ENCODE results near the gene ARPP19.
"Not testable (repeated sequence)": the region's sequence is repeated elsewhere in the genome, so short reads cannot be mapped to it uniquely, and the experiment has no call there.

ARPP19 gene

GRCh38 chr15:52559575-52559974 lies 9.3 kb downstream of the ARPP19 start:
- no peak for TF ChIP-seq CTCF (IDR thresholded peaks at IDR 0.05; ENCODE audit: control insufficient read depth, extremely low read depth, insufficient read depth)
- no peak overlapping the region for H3K4me3 ChIP-seq (ENCODE audit: low read depth, low read length)
- no peak for DNase-seq (ENCODE audit: low read depth)

- no peak for DNase-seq (ENCODE audit: low read depth)
- no peak for TF ChIP-seq CTCF (IDR thresholded peaks at IDR 0.05; ENCODE audit: control insufficient read depth, extremely low read depth, insufficient read depth)
- H3K4me3 ChIP-seq (ENCODE audit: low read depth, low read length) = no peak overlapping the region
Measured at GRCh38 chr15:52559022-52559421, 9.8 kb downstream of the ARPP19 start.

GRCh38 chr15:52558196-52558595 lies 10.6 kb downstream of the ARPP19 start:
- no peak overlapping the region for H3K4me3 ChIP-seq (ENCODE audit: low read depth, low read length)
- TF ChIP-seq CTCF (IDR thresholded peaks at IDR 0.05; ENCODE audit: control insufficient read depth, extremely low read depth, insufficient read depth) = no peak
- DNase-seq (ENCODE audit: low read depth) = no peak

GRCh38 chr15:52557274-52557641 lies 11.6 kb downstream of the ARPP19 start:
- no peak for TF ChIP-seq CTCF (IDR thresholded peaks at IDR 0.05; ENCODE audit: control insufficient read depth, extremely low read depth, insufficient read depth)
- H3K4me3 ChIP-seq (ENCODE audit: low read depth, low read length) = no peak overlapping the region
- no peak for DNase-seq (ENCODE audit: low read depth)

GRCh38 chr15:52556524-52557273 lies 12.1 kb downstream of the ARPP19 start:
- DNase-seq (ENCODE audit: low read depth) = no peak

GRCh38 chr15:52552303-52552702 lies 16.5 kb downstream of the ARPP19 start:
- DNase-seq (ENCODE audit: low read depth) = no peak
- no peak for TF ChIP-seq CTCF (IDR thresholded peaks at IDR 0.05; ENCODE audit: control insufficient read depth, extremely low read depth, insufficient read depth)
- H3K4me3 ChIP-seq (ENCODE audit: low read depth, low read length) = no peak overlapping the region

More at GRCh38 chr15:52556524-52557273, 12.1 kb downstream of the ARPP19 start:
- no peak overlapping the region for H3K4me3 ChIP-seq (ENCODE audit: low read depth, low read length)
- no peak for TF ChIP-seq CTCF (IDR thresholded peaks at IDR 0.05; ENCODE audit: control insufficient read depth, extremely low read depth, insufficient read depth)

GRCh38 chr15:52551762-52552161 lies 17.1 kb downstream of the ARPP19 start:
- TF ChIP-seq CTCF (IDR thresholded peaks at IDR 0.05; ENCODE audit: control insufficient read depth, extremely low read depth, insufficient read depth) = no peak
- no peak overlapping the region for H3K4me3 ChIP-seq (ENCODE audit: low read depth, low read length)
- DNase-seq (ENCODE audit: low read depth) = no peak

GRCh38 chr15:52551186-52551585 lies 17.6 kb downstream of the ARPP19 start:
- not testable (repeated sequence) for H3K4me3 ChIP-seq (ENCODE audit: low read depth, low read length)

More at GRCh38 chr15:52551186-52551585, 17.6 kb downstream of the ARPP19 start:
- not testable (repeated sequence) for DNase-seq (ENCODE audit: low read depth)
